NCI-H748 (cell line): Measurements from ENCODE around the gene PCDHGA5.
"Not testable (repeated sequence)": the region's sequence is repeated elsewhere in the genome, so short reads cannot be mapped to it uniquely, and the experiment has no call there.

ENCODE experiments used
- DNase-seq: peaks from one replicate; lab custom pipeline; 2025; ENCODE audit not compliant: unreplicated experiment; lab: John Stamatoyannopoulos, UW

Gene PCDHGA5

GRCh38 chr5:141363952-141364660 is at the start of gene PCDHGA5:
Gene PCDHGA5, plus strand, starts transcription at chr5:141364162. Its CDS starts 169 bp downstream, at chr5:141364331.
- no peak for DNase-seq

- DNase-seq = not testable (repeated sequence)
These were observed 47.0 kb upstream of the PCDHGA5 start for GRCh38 chr5:141316963-141317362.

GRCh38 chr5:141319202-141319601 is 44.8 kb upstream of the PCDHGA5 start:
- DNase-seq = no peak

GRCh38 chr5:141319699-141320098 is 44.3 kb upstream of the PCDHGA5 start:
- no peak for DNase-seq

- DNase-seq = peak; percentile 94
These were observed 43.5 kb upstream of the PCDHGA5 start, which contains the start of gene TAF7 for GRCh38 chr5:141320225-141321169. Gene TAF7, minus strand, starts transcription at chr5:141320784. Its CDS starts 740 bp downstream, at chr5:141320044.

- no peak for DNase-seq
These were observed 41.7 kb upstream of the PCDHGA5 start for GRCh38 chr5:141322261-141322660.

GRCh38 chr5:141326088-141326854 is 37.7 kb upstream of the PCDHGA5 start:
- DNase-seq = peak; percentile 90

GRCh38 chr5:141328231-141328630 is 35.7 kb upstream of the PCDHGA5 start:
- DNase-seq = no peak

GRCh38 chr5:141330299-141331080 is 33.5 kb upstream of the PCDHGA5 start, which contains the start of gene PCDHGA1:
Gene PCDHGA1, plus strand, starts transcription at chr5:141330514.
- DNase-seq = peak; percentile 36

GRCh38 chr5:141332571-141332970 is 31.4 kb upstream of the PCDHGA5 start:
- DNase-seq = not testable (repeated sequence)

- DNase-seq = peak; percentile 30
These were observed 25.2 kb upstream of the PCDHGA5 start, which contains the start of gene PCDHGA2 for GRCh38 chr5:141338538-141339306. Gene PCDHGA2, plus strand, starts transcription at chr5:141338760.

GRCh38 chr5:141340781-141341354 is 23.1 kb upstream of the PCDHGA5 start:
- DNase-seq = not testable (repeated sequence)

GRCh38 chr5:141342773-141343172 is 21.2 kb upstream of the PCDHGA5 start:
- DNase-seq = no peak

- DNase-seq = peak; percentile 39
These were observed 20.6 kb upstream of the PCDHGA5 start, which contains the start of gene PCDHGA3 for GRCh38 chr5:141343242-141343952. Gene PCDHGA3, plus strand, starts transcription at chr5:141343829. Its CDS starts 205 bp downstream, at chr5:141344034.

GRCh38 chr5:141343953-141344463 is 20.0 kb upstream of the PCDHGA5 start:
- no peak for DNase-seq

- DNase-seq = no peak
These were observed 18.6 kb upstream of the PCDHGA5 start for GRCh38 chr5:141345327-141345726.

- not testable (repeated sequence) for DNase-seq
These were observed 17.9 kb upstream of the PCDHGA5 start for GRCh38 chr5:141346017-141346416.
